ENCODE measurements around the gene NAALADL1.
A peak's percentile ranks its signal among the peaks of the same experiment; 100 is the strongest.
"Not testable (repeated sequence)": the region's sequence is repeated elsewhere in the genome, so short reads cannot be mapped to it uniquely, and the experiment has no call there.

NAALADL1 gene

DNA sequence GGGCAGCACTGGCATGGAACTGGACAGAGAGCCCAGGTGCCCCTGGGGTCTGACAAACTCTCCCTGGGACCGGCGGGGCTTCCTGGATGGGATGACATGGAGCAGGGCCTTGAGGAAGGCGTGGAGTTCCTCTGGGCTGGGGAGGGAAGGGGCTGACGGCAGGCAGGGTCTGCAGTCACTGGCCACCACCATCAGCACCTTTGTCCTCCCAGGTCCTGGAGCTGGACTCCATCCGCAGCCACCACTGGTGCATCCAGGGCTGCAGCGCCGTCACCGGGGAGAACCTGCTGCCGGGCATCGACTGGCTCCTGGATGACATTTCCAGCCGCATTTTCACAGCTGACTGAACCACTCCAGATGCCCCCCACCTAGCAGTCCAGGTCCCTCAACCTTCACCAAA lies 36.8 kb downstream of the NAALADL1 start:
- no peak for FAIRE-seq
- no peak for DNase-seq (ENCODE audit: insufficient read length)
- TF ChIP-seq POLR2AphosphoS5 (IDR thresholded peaks at IDR 0.05; ENCODE audit: low read depth, low read length) (no peak), TAF1 (IDR thresholded peaks at IDR 0.05; ENCODE audit: borderline replicate concordance, low read depth, low read length) (no peak), POLR2A (IDR thresholded peaks at IDR 0.05; ENCODE audit: low read depth, low read length) (no peak)

DNA sequence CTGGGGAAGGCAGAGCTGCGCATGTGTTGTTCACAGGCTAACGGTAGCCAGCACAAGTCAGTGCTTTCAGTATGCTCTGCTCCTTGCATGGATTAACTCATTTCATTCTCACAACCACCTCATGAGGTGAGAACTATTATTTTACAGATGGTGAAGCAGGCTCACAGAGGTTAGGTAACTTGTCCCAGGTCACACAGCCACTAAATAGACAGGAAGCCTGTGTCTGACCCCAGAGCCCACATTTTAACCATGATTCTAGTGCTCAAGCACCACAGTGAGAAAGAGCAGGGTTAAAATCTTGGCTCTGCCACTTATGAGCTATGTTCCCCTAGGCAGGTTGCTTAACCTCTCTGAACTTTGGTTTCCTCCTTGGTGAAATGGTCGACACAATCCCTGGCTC lies 37.4 kb downstream of the NAALADL1 start:
- TF ChIP-seq POLR2AphosphoS5 (IDR thresholded peaks at IDR 0.05; ENCODE audit: low read depth, low read length) (no peak), POLR2A (IDR thresholded peaks at IDR 0.05; ENCODE audit: low read depth, low read length) (no peak), TAF1 (IDR thresholded peaks at IDR 0.05; ENCODE audit: borderline replicate concordance, low read depth, low read length) (no peak)
- FAIRE-seq, result no peak

DNA sequence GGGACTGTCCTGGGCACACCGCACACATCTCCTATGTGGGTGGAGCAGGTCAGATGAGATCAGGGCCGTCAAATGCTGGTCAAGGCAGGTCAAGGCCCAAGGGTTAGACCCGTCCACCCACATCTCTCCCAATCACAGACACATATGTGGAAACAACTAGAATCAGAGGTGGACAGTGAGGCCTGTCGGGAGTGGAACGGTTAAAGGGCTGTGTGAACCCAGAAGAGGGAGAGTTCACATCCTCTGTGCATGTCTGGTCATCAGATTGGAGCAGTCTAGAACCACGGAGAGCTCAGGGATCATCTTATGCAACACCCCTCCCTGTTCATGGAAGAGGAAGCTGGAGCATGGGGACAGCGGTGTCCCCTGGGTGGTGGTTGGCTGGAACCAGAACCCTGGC lies 38.5 kb downstream of the NAALADL1 start:
- DNase-seq (ENCODE audit: insufficient read length), result no peak
- no peak for FAIRE-seq
- TF ChIP-seq POLR2A (IDR thresholded peaks at IDR 0.05; ENCODE audit: low read depth, low read length) (no peak), TAF1 (IDR thresholded peaks at IDR 0.05; ENCODE audit: borderline replicate concordance, low read depth, low read length) (no peak), POLR2AphosphoS5 (IDR thresholded peaks at IDR 0.05; ENCODE audit: low read depth, low read length) (no peak)

More for the DNA sequence above, 37.4 kb downstream of the NAALADL1 start:
- DNase-seq (ENCODE audit: insufficient read length), result no peak

DNA sequence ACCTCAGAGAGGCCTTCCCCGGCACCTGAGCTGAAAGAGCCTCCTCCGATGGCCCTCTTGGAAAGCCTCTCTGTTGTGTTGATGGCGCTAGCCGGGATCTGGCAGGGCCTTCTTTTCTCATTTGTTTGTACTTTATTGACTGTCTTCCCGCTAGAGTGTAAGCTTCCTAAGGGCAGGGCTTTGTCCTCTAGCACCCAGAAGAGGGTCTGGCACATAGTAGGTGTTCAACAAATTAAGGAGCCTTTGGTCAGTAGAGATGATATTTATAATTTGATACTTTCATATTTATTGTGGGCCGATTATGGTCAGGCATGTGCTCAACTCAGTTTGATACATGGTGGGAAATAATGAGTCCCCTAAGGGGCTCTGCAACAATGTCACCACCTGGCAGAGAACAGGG lies 40.4 kb downstream of the NAALADL1 start:
- no peak for TF ChIP-seq POLR2AphosphoS5 (IDR thresholded peaks at IDR 0.05; ENCODE audit: low read depth, low read length)
- no peak for TF ChIP-seq POLR2A (IDR thresholded peaks at IDR 0.05; ENCODE audit: low read depth, low read length)
- no peak for TF ChIP-seq TAF1 (IDR thresholded peaks at IDR 0.05; ENCODE audit: borderline replicate concordance, low read depth, low read length)
- DNase-seq (ENCODE audit: insufficient read length) (no peak), FAIRE-seq (no peak)

DNA sequence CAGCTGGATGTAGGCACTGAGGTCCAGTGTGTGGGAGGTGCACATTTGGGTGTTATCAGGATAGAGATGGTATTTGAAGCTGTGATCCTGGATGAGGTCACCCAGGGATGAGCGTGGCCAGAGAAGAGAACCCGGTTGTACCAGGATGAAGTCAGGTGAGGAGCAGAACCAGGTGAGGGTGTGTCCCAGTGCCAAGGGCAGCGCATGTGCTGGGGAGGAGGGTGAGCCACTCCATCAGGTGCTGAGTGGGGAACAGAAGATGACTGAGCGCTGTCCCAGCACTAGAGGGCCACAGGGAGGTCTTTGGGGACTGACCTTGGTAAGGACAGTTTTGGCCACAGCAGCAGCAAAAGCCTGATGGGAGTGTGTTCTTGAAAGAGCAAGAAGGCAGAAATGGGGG lies 41.6 kb downstream of the NAALADL1 start:
- FAIRE-seq (no peak), DNase-seq (ENCODE audit: insufficient read length) (no peak)
- TF ChIP-seq POLR2A (IDR thresholded peaks at IDR 0.05; ENCODE audit: low read depth, low read length) (no peak), TAF1 (IDR thresholded peaks at IDR 0.05; ENCODE audit: borderline replicate concordance, low read depth, low read length) (no peak), POLR2AphosphoS5 (IDR thresholded peaks at IDR 0.05; ENCODE audit: low read depth, low read length) (no peak)

DNA sequence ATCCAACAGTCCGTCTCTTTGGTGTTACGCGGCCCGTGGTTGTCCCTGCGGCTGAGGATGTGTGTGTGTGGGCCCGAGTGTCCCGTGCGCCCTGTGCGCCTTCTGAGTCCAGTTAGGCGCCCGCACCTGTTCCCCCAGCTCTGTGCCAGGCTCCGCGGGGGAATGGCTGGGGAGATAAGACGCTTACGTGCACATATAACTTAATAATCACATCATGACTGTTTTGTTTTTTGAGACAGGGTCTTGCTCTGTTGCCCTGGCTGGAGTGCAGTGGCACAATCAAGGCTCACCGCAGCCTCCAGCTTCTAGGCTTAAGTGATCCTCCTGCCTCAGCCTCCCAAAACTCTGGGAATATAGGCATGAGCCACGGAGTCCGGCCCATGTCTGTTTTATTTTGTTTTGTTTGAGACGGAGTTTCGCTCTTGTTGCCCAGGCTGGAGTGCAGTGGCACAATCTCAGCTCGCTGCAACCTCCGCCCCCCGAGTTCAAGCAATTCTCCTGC lies 43.6 kb downstream of the NAALADL1 start:
- TF ChIP-seq TAF1 (IDR thresholded peaks at IDR 0.05; ENCODE audit: borderline replicate concordance, low read depth, low read length), result no peak
- TF ChIP-seq POLR2AphosphoS5 (IDR thresholded peaks at IDR 0.05; ENCODE audit: low read depth, low read length), result no peak
- no peak for TF ChIP-seq POLR2A (IDR thresholded peaks at IDR 0.05; ENCODE audit: low read depth, low read length)
- no peak for DNase-seq (ENCODE audit: insufficient read length)
- no peak for FAIRE-seq

DNA sequence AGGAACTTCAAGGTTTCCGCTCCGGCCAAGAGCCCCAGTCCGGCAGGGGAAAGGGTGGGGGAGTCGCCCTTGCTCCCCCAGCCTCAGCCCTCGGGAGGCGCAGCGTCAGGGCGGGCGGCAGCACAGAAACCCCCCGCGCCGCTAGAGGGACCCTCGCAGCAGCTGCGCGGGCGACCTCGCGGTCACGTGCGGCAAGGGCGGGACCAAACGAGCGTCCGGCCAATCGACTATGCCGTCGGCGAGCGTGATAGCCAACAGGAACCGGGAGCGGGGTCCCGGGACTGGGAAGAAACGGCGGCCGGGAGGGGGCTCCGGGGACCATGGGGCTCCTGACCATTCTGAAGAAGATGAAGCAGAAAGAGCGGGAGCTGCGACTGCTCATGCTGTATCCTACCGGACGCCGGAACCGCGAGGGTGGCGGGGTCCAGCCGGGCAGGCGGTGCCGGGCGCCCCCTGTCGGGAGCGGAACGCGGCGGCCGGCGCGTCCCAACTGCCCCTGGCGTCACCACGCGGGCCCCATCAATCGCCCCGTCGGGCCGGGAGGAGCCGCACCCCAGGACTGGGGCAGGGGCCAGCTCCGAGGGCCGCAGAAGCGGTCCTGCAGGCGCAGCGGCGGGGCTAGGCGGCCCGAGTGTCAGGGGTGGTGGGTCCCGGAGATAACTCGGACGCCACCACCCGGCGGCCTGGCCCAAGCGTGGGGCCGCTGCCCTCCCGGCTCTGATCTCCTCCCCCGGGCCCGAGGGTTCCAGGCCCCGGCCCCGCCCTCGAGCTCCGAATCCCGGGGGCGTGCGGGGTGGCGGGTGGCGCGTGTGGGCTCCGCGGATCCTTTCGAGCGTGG lies 44.2 kb downstream of the NAALADL1 start, which contains the start of gene ARL2:
Gene ARL2 (plus strand): TSS at position 273 of the 838 bp plus-strand sequence. CDS start 48 bp downstream, at position 321.
- TF ChIP-seq POLR2A (IDR thresholded peaks at IDR 0.05; ENCODE audit: low read depth, low read length) (peak; percentile 72; the same call in 1 of the 2 replicates), POLR2AphosphoS5 (IDR thresholded peaks at IDR 0.05; ENCODE audit: low read depth, low read length) (no peak; the same call in 1 of the 2 replicates), TAF1 (IDR thresholded peaks at IDR 0.05; ENCODE audit: borderline replicate concordance, low read depth, low read length) (peak; percentile 30; the same call in 1 of the 2 replicates)
- FAIRE-seq (peak; percentile 95), DNase-seq (ENCODE audit: insufficient read length) (peak; percentile 98)

DNA sequence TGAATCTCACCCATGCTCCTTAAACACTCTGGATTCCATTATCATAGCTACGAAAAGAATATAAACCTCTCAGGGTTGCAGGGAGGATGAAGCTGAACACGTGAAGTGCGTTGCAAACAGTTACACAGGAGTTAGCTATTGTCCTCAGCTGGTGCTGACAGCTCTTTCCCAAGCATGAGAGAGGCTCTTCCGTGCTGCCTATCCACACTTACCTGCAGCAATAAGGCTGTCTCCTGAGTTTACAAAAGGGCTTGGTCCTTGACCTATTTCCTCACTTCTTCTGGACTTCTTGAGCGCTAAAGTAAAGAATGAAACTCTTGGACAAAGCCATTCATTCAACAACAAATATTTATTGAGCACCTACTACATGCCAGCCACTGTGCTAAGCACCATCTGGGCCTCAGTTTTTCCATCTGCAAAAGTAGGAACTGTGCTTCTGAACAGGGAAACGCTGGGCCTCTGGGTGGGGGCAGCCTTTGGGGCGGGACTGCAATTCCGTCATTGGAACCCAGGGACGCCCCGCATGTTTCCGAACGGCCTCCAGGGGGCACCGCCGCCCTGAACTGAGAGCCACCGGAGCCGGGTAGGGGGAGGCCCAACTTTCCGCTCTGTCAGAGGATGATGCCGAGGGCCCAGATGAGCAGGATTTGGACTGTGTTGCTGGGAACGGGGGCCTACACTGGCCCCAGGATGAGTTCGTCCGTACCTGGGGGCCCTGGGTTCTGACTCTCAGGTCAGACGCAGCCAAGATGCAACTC lies 45.0 kb downstream of the NAALADL1 start:
- DNase-seq (ENCODE audit: insufficient read length), result peak; percentile 95
- TF ChIP-seq TAF1 (IDR thresholded peaks at IDR 0.05; ENCODE audit: borderline replicate concordance, low read depth, low read length), result no peak
- TF ChIP-seq POLR2A (IDR thresholded peaks at IDR 0.05; ENCODE audit: low read depth, low read length), result no peak; the same call in 1 of the 2 replicates
- TF ChIP-seq POLR2AphosphoS5 (IDR thresholded peaks at IDR 0.05; ENCODE audit: low read depth, low read length), result no peak
- no peak for FAIRE-seq

DNA sequence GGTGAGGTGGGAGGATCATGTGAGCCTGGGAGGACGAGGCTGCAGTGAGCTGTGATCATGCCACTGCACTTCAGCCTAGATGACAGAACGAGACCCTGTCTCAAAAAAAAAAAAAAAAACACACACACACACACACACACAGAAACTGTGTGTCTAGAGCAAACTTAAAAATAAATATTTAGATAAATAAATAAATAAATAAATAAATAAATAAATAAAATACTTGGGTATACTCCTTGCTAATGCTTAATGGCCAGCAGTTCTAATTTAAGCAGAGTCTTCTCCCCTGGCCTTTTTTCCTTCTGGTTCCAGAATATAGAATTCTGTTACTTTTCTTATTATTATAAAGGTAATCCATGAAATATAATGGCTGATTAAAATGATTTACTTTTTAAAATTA lies 49.5 kb downstream of the NAALADL1 start:
- DNase-seq (ENCODE audit: insufficient read length) (no peak), FAIRE-seq (no peak)
- no peak for TF ChIP-seq POLR2A (IDR thresholded peaks at IDR 0.05; ENCODE audit: low read depth, low read length)
- TF ChIP-seq TAF1 (IDR thresholded peaks at IDR 0.05; ENCODE audit: borderline replicate concordance, low read depth, low read length), result no peak
- TF ChIP-seq POLR2AphosphoS5 (IDR thresholded peaks at IDR 0.05; ENCODE audit: low read depth, low read length), result no peak

DNA sequence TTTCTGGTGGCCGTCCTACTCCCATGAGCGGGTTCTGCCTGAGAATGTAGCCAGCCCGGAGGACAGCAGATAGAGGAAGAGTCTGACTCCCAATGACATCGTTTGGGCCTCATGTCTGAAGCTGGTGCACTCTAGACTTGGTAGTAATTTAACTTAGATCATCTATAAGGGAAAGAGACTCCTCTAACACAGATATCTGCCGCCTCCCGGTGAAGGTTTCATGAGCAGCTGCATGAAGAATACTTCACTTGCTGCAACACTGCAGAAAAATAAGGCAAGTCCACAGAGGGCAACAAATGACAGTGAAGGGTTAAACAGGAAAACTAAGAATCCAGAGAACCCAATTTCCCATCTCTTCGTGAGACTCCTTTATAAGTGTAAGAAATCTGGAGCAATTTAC lies 50.3 kb downstream of the NAALADL1 start:
- DNase-seq (ENCODE audit: insufficient read length) (no peak), FAIRE-seq (no peak)
- TF ChIP-seq TAF1 (IDR thresholded peaks at IDR 0.05; ENCODE audit: borderline replicate concordance, low read depth, low read length) (no peak), POLR2A (IDR thresholded peaks at IDR 0.05; ENCODE audit: low read depth, low read length) (no peak), POLR2AphosphoS5 (IDR thresholded peaks at IDR 0.05; ENCODE audit: low read depth, low read length) (no peak)

DNA sequence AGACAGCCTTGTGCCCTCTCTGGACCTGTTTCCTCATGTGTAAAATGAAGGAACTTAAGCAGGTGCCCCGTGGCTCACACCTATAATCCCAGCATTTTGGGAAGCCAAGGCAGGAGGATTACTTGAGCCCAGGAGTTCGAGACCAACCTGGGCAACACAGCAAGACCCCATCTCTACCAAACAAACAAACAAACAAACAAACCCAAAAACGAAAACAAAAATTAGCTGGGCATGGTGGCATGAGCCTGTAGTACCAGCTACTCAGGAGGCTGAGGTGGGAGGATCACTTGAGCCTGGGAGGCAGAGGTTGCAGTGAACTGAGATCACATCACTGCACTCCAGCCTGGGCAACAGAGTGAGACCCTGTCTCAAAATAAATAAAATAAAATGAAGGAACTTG lies 54.4 kb downstream of the NAALADL1 start:
- FAIRE-seq; DNase-seq (ENCODE audit: insufficient read length): not testable (repeated sequence)
